NCI-H1436 treated with DMSO at 0.1 percent for 48 hours (cell line): ENCODE results near the gene CARD18.
"Not testable (repeated sequence)": the region's sequence is repeated elsewhere in the genome, so short reads cannot be mapped to it uniquely, and the experiment has no call there.

ENCODE experiments used
- DNase-seq: peaks from one replicate; lab custom pipeline; 2025; lab: John Stamatoyannopoulos, UW

Gene CARD18

DNA sequence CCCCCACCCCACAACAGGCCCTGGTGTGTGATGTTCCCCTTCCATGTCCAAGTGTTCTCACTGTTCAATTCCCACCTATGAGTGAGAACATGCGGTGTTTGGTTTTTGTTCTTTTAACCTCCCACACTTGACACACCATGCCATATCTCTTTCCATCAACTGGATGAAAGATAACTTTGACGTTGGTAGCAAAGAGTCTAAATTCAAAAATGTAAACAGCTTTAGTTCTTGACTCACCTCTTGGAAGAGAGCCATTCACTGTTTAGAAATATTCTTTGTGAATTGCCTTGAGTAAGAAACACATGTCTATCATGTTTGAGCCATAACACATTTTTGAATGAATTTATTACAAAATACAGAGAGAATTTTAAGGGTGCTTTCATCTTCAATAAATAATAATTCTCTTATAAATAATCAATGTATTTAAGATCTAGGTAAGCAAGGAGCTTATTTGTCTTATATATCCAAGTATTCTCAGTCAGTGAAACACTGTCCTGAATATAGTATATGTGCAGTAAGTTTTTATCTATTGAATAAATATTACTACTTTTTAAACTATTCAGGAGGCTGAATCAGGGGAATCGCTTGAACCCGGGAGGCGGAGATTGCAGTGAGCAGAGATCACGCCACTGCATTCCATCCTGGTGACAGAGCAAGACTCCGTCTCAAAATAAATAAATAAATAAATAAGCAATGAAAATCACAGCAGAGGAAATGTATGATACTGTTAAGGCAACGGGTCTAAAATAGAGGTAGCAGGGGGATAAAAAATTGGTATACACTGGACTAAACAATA lies 6.7 kb downstream of the CARD18 start:
- no peak for DNase-seq

GRCh38 chr11:105130189-105130813 lies 9.3 kb downstream of the CARD18 start:
- DNase-seq, result no peak

DNA sequence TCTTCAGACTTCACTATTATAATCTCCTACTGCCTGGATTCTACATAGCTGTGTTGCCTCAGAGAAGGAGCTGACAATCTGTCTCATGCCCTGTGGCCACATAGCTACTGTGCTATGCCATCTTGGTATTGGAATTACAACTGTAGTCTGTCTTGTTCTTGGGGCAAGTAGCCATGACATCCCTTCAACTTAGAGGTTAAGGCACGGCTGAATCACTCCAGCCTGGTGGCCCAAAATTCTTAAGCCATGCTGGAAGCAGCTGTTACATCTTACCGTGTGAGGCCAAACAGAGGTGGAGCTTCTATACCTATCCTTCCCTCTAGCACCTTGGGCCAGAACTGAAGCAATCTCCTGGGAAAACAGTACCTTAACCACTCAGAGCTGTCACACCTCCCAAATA lies 14.8 kb downstream of the CARD18 start:
- DNase-seq, result no peak

DNA sequence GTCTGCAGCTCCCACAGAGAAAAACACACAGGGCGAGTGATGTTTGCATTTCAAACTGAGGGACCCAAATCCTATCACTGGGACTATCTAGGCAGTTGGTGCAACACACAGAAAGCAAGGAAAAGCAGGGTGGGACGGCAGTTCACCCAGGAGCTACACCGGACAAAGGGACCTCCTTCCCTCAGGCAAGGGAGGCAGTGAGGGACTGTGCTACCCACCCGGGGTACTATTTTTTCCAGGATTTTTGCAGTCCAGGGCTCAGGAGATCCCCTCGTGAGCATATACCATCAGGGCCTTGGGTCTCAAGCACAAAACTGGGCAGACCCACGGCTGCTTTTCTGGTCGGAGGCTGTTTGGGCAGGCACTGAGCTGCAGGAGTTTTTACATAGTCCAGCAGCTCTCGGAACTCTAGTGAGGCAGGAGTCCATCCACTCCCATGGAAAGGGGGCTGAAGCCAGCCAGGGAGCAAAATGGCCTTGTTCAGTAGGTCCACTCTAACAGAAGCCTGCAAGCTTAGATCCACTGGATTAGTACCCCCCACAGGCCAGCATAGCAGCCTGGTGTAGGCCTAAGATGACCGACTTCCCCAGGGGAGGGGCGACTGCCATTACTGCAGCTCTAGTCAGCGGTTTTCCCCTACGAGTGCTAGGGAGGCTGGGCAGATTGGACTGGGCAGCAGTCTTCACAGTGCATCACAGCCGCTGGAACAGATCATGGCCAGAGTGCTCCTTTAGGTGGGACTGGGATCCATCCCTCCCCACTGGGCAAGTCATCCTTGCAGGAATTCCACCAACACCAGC lies 28.2 kb downstream of the CARD18 start:
- no peak for DNase-seq

- no peak for DNase-seq
Observed at GRCh38 chr11:105110688-105111030, 28.9 kb downstream of the CARD18 start.

- DNase-seq, result no peak
Observed at GRCh38 chr11:105109855-105110687, 29.5 kb downstream of the CARD18 start.

- no peak for DNase-seq
Observed at GRCh38 chr11:105109321-105109720, 30.2 kb downstream of the CARD18 start.

DNA sequence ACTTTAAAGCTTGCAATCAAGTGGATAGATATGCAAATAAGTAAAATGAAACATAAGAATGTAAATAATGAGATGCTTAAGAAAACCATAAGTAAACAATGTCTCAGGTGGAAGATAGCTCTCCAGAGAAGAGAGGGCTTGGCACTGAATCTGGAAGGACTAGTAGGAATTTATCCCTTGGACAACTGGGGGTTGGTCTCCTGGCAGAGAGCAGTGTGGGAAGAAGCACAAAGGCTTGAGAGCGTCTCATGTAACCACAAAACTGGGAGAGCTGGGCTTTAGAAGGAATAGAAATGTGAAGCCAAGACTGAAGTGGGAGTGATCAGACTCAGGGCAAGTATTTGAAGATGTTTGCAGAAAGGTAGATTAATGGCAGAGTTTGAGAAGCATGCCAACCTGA lies 31.3 kb downstream of the CARD18 start:
- DNase-seq, result no peak

- not testable (repeated sequence) for DNase-seq
Observed at GRCh38 chr11:105107226-105107825, 32.2 kb downstream of the CARD18 start.

DNA sequence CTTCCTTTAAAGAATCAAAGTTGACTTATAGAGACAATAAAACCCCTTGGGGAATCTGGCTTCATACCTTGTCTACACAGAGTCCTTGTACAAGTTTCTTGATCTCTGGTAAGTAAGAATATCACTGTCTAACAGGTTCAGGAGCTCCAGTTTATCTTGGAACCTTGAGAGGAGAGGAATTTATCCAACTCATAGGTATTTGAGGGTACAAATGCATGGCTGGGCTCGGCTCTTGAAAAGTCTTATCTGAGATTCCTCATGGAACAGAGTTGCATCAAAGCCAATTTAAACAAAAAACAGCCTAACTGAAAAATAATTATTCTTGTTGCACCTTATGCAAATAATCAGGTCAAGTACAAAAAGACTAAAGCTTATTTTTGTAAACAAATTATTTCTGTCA lies 33.4 kb downstream of the CARD18 start:
- no peak for DNase-seq

DNA sequence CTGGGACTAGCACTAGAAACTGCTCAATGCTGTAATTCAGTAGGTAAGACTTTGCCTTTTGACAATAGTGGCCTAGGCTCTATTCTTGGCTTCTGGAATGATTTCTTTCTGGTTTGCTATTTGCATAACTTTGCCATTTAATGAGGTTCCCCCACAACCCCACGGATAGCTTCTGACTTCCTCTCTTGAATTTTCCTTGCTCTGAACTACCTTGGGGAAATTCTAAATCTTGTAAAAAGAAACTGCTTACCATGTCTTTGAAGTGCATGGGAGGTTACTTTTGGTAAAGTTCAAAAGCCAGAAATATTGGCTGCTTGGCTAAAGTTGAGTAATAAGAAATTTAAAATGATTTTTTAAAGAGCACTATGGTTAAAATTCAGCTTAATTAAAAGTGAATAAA lies 35.3 kb downstream of the CARD18 start:
- DNase-seq, result no peak

DNA sequence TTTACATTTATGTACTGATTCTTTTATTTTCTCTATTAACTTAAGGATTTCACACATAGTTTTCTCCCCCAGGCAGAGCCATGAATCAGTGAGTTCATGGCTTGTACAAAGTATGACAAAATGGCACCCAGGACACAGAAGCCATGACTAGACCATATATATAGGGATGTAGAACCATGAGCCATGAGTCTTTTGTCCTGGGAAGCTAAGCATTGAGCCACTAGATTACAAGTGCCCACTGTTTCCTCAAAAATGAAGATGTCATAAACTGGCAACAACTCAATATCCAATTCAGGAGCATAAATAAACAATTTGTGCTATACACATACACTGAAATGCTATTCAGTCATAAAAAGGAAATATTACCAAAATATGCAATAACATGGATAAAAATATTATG lies 36.2 kb downstream of the CARD18 start:
- no peak for DNase-seq

GRCh38 chr11:105102079-105102581 lies 37.4 kb downstream of the CARD18 start:
- DNase-seq, result not testable (repeated sequence)

GRCh38 chr11:105100981-105101630 lies 38.5 kb downstream of the CARD18 start:
- no peak for DNase-seq

GRCh38 chr11:105100206-105100605 lies 39.4 kb downstream of the CARD18 start:
- DNase-seq, result no peak

DNA sequence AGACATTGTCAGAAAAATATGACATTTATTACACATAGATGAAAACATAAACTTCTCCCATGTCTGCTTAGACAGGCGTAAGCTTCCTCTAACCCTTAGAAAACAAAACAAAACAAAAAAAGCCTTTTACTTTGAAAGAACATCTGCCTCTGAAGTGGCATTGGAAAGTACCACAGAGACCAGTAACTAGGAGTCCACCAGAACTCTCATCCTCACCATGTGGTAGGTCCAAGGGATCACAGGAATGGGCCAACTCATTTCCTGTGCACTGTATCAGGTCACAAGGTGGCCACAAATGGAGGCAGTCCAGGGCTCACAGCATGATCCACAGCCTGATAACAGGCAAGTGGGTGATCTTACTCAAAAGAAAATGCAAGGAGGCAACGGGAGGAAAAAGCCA lies 40.0 kb downstream of the CARD18 start:
- not testable (repeated sequence) for DNase-seq

- DNase-seq, result no peak
Observed at GRCh38 chr11:105092256-105093239, 47.0 kb downstream of the CARD18 start.
